Vagina (tissue), 2 donors: Measurements from ENCODE around the gene TMEM169.

Experiments used
- POLR2A ChIP-seq, 2 donors: fragments of 450-650 bp; IDR thresholded peaks; one replicate each; pipeline ENCODE4 v1.6.1; 2017; ENCODE audit warnings: antibody characterized with exemption in 2 of 2, mild to moderate bottlenecking in 2 of 2, moderate library complexity in 2 of 2
- TF ChIP-seq, protein P1 (sequence below), 3 experiments: fragments of 450-650 bp in 2 of 3; fragments of 200-600 bp in 1 of 3; sonication (generic) in 1 of 3; IDR thresholded peaks; one replicate each; pipeline ENCODE4 v1.5.1; 2017 to 2019; ENCODE audit warnings: antibody characterized with exemption in 3 of 3, mild to moderate bottlenecking in 2 of 3, moderate library complexity in 2 of 3

DNA sequence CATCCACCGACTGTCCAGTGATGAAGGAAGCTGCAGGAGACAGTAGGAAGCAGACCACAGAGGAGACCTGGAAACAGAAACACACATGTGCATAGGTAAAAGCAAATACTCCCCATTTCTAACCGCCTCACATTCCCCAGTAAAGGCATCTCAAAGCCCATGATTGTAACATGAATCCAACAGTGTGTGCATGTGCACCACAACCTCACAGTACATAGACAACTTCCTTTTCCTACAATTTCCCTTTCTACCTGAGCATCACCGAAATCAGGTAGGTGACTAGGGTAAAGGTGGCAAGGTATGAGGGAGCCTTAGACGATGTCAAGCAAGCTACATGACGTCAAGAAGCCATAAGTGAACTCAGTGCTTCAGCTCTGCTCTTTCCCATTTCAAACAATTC, 37.8 kb upstream of the TMEM169 start:
- TF ChIP-seq, protein P1, sequence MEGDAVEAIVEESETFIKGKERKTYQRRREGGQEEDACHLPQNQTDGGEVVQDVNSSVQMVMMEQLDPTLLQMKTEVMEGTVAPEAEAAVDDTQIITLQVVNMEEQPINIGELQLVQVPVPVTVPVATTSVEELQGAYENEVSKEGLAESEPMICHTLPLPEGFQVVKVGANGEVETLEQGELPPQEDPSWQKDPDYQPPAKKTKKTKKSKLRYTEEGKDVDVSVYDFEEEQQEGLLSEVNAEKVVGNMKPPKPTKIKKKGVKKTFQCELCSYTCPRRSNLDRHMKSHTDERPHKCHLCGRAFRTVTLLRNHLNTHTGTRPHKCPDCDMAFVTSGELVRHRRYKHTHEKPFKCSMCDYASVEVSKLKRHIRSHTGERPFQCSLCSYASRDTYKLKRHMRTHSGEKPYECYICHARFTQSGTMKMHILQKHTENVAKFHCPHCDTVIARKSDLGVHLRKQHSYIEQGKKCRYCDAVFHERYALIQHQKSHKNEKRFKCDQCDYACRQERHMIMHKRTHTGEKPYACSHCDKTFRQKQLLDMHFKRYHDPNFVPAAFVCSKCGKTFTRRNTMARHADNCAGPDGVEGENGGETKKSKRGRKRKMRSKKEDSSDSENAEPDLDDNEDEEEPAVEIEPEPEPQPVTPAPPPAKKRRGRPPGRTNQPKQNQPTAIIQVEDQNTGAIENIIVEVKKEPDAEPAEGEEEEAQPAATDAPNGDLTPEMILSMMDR (IDR thresholded peaks at IDR 0.05): no peak
- no peak for TF ChIP-seq POLR2A (IDR thresholded peaks at IDR 0.05)
